K562 (cell line): Measurements from ENCODE around the gene AHNAK. TPM values are rescaled to one million over a fixed set of nuclear protein-coding genes. Genes with fewer than 3 reads are reported as not detected.

Experiments
- ASH1L ChIP-seq: fragments of 450-650 bp; IDR thresholded peaks from 2 replicates; pipeline ENCODE4 v1.6.1; 2018; ENCODE audit warnings: borderline replicate concordance, mild to moderate bottlenecking, low read depth; ENCODE audit not compliant: partially characterized antibody
- CBX3 ChIP-seq, 2 experiments: IDR thresholded peaks; 1 replicate in 1 of 2; 2 replicates in 1 of 2; pipeline ENCODE4 v1.6.1; 2012; ENCODE audit warnings: inconsistent platforms in 2 of 2, low read length in 2 of 2, borderline replicate concordance in 1 of 2, control low read depth in 1 of 2
- CTBP1 ChIP-seq: fragments of 450-650 bp; IDR thresholded peaks from 2 replicates; pipeline ENCODE4 v1.6.1; 2016; ENCODE audit warnings: borderline replicate concordance
- ELF4 ChIP-seq: fragments of 450-650 bp; formaldehyde crosslinking; IDR thresholded peaks from 2 replicates; pipeline ENCODE4 v1.4.0; 2022; ENCODE audit warnings: missing genetic modification characterization
- HDAC2 ChIP-seq: fragments of 450-650 bp; IDR thresholded peaks from 2 replicates; pipeline ENCODE4 v1.6.1; 2016; ENCODE audit warnings: mild to moderate bottlenecking
- HSF4 ChIP-seq: fragments of 250-450 bp; sonication (Bioruptor Pico); IDR thresholded peaks from 2 replicates; pipeline ENCODE4 v2.1.2; 2022; ENCODE audit warnings: mild to moderate bottlenecking, moderate library complexity, borderline replicate concordance
- KDM5B ChIP-seq: fragments of 200-600 bp; sonication (generic); IDR thresholded peaks from 2 replicates; pipeline ENCODE4 v1.6.1; 2012; ENCODE audit warnings: low read depth, mild to moderate bottlenecking, moderate library complexity, low read length, control low read depth, inconsistent platforms; ENCODE audit not compliant: insufficient replicate concordance
- MTA1 ChIP-seq: fragments of 450-650 bp; IDR thresholded peaks from 2 replicates; pipeline ENCODE4 v1.6.1; 2017; ENCODE audit warnings: borderline replicate concordance
- MXI1 ChIP-seq: IDR thresholded peaks from 2 replicates; pipeline ENCODE4 v1.6.1; 2011; ENCODE audit warnings: low read depth, mild to moderate bottlenecking, improper control_type of control experiment, low read length
- NFE2L1 ChIP-seq: fragments of 450-650 bp; IDR thresholded peaks from 2 replicates; pipeline ENCODE4 v1.6.1; 2016; ENCODE audit warnings: missing genetic modification characterization, low read depth, mild to moderate bottlenecking, missing compliant biosample characterization, moderate library complexity, borderline replicate concordance
- NFIC ChIP-seq: fragments of 450-650 bp; IDR thresholded peaks from 2 replicates; pipeline ENCODE4 v1.6.1; 2017; ENCODE audit warnings: mild to moderate bottlenecking, inconsistent platforms
- NR2C2 ChIP-seq, 2 experiments: fragments of 200-800 bp in 1 of 2; sonication (Bioruptor generic) in 1 of 2; sonication (generic) in 1 of 2; formaldehyde crosslinking in 1 of 2; IDR thresholded peaks; 2 replicates each; pipeline versions ENCODE4 v1.6.1 to v1.8.0; 2016 to 2022; ENCODE audit warnings: mild to moderate bottlenecking in 1 of 2, missing compliant biosample characterization in 1 of 2, missing genetic modification characterization in 1 of 2, missing genetic modification reagents in 1 of 2
- RBBP5 ChIP-seq: fragments of 200-600 bp; sonication (generic); IDR thresholded peaks from 2 replicates; pipeline ENCODE4 v1.6.1; 2012; ENCODE audit warnings: borderline replicate concordance, mild to moderate bottlenecking, low read length, control low read depth, inconsistent platforms; ENCODE audit not compliant: insufficient read depth, poor library complexity, severe bottlenecking
- RBM14 ChIP-seq: fragments of 200-400 bp; formaldehyde crosslinking; IDR thresholded peaks from 2 replicates; pipeline ENCODE4 v1.6.1; 2018; ENCODE audit warnings: low read depth, mild to moderate bottlenecking, low read length, moderate library complexity, borderline replicate concordance; ENCODE audit not compliant: insufficient read depth
- RBM22 ChIP-seq: fragments of 200-400 bp; formaldehyde crosslinking; IDR thresholded peaks from 2 replicates; pipeline ENCODE4 v1.6.1; 2018; ENCODE audit warnings: low read length, low read depth; ENCODE audit not compliant: poor library complexity, severe bottlenecking
- RERE ChIP-seq: sonication (generic); formaldehyde crosslinking; IDR thresholded peaks from 2 replicates; pipeline ENCODE4 v1.8.0; 2023; ENCODE audit warnings: missing genetic modification reagents, mild to moderate bottlenecking, borderline replicate concordance
- RFX7 ChIP-seq: fragments of 250-450 bp; sonication (Bioruptor Pico); IDR thresholded peaks from 2 replicates; pipeline ENCODE4 v1.5.1; 2021; ENCODE audit warnings: mild to moderate bottlenecking
- RNF219 ChIP-seq: fragments of 250-450 bp; sonication (Bioruptor Pico); IDR thresholded peaks from 2 replicates; pipeline ENCODE4 v1.5.0; 2022; ENCODE audit warnings: mild to moderate bottlenecking
- ZNF133 ChIP-seq: fragments of 250-450 bp; sonication (Bioruptor Pico); IDR thresholded peaks from 2 replicates; pipeline ENCODE4 v1.4.0; 2020; ENCODE audit warnings: mild to moderate bottlenecking
- ZNF253 ChIP-seq: fragments of 250-450 bp; sonication (Bioruptor Pico); conservative IDR thresholded peaks from 2 replicates; pipeline ENCODE4 v1.6.1; 2021; ENCODE audit warnings: mild to moderate bottlenecking
- polyA plus RNA-seq, 8 experiments: library from polyadenylated mRNA; depleted of rRNA in 4 of 8; stranded (reverse) in 5 of 8; unstranded in 3 of 8; fragments of >200 nt; fragmentation: Nextera tagmentation in 2 of 8; fragmentation: Illumina TruSeq in 1 of 8; extraction: Ambion mirVana in 2 of 8; extraction: Trizol in 1 of 8; gene quantifications; 2 replicates each; pipeline versions ENCODE4 v1.2.1 to v1.2.3, GENCODE V29; 2011 to 2014; ENCODE audit warnings: inconsistent platforms in 1 of 8, missing spikeins in 1 of 8
- total RNA-seq, 7 experiments: library from RNA; depleted of rRNA in 6 of 7; stranded (reverse); fragments of >200 nt in 6 of 7; fragmentation: Illumina TruSeq in 2 of 7; extraction: Trizol in 2 of 7; gene quantifications; 2 replicates each; pipeline versions ENCODE4 v1.2.1 to v1.2.3, GENCODE V29; 2011 to 2021; ENCODE audit warnings: low replicate concordance in 1 of 7

AHNAK gene
- total and polyA plus RNA-seq, 9 of the 15 experiments (the other 6 are each of a cell fraction or from before 2014, with no cell fraction given) = 1.5 to 89.7 (median 45.0) TPM

- TF ChIP-seq RNF219 (CRISPR knock-in tag) = no peak
- TF ChIP-seq CBX3 (IDR thresholded peaks at IDR 0.05; ENCODE audit: borderline replicate concordance in 1 of 2, low read length in 2 of 2) = peak in 1 of 2 experiments; percentile 17; a peak in 1 of 3 replicates
- peak; percentile 52 for TF ChIP-seq RBBP5
- TF ChIP-seq RBM22 = no peak
- no peak for TF ChIP-seq RERE (CRISPR knock-in tag)
- TF ChIP-seq NFE2L1 (tag) = no peak
- TF ChIP-seq NR2C2 (CRISPR knock-in tag; IDR thresholded peaks at IDR 0.05) = no peak
- no peak for TF ChIP-seq NR2C2 (tag; IDR thresholded peaks at IDR 0.05)
- no peak for TF ChIP-seq ZNF133 (CRISPR knock-in tag)
- TF ChIP-seq MXI1 = no peak
- TF ChIP-seq MTA1 = peak; percentile 85
- TF ChIP-seq KDM5B = peak; percentile 35
- TF ChIP-seq HDAC2 = peak; percentile 75
- no peak for TF ChIP-seq ZNF253 (CRISPR knock-in tag)
- no peak for TF ChIP-seq HSF4
- TF ChIP-seq NFIC = peak; percentile 48
- TF ChIP-seq RBM14 = no peak
- no peak for TF ChIP-seq ASH1L
- no peak for TF ChIP-seq RFX7 (CRISPR knock-in tag)
- TF ChIP-seq CTBP1 = peak; percentile 73; the same call in 1 of the 2 replicates
- peak; percentile 94 for TF ChIP-seq ELF4
Measured at GRCh38 chr11:62553080-62553838, 6.7 kb upstream of the AHNAK start (continued).
